Measurements from ENCODE around the gene PDAP1. TPM values are rescaled to one million over a fixed set of nuclear protein-coding genes. Genes with fewer than 3 reads are reported as not detected.

The PDAP1 gene
- total and polyA plus RNA-seq, 4 donors: 11.6 to 83.6 (median 31.5) TPM

DNA sequence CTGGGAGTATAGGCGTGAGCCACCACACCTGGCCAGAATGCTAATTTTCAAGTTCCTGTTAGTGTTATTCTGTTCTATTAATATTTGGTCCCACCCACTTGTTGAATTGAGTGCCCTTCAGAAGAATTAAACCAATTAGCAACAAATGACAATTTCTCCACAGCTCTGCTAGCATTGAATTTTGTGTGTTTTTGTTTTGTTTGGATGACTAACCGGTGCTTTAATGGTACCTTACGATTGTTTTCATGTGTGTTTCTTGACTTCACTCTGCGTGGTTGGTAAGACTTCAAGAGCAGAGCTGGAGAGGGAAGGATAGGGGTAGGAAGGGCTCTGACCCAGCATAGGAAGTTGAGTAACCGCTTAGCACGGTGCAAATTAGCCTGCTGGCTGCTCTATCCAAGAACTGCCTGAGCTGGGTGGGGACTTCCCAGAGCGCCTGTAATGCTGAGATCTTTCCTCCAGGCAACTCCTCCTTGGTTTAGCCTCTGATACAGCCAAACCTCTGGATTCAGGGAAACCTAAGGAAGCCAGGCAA lies 29.3 kb downstream of the PDAP1 start:
- WGBS: 54% methylated on average over 7 of the region's 7 CpGs
- Histone ChIP-seq H3K9me3 (ENCODE audit: control insufficient read depth in 4 of 4, low read length in 3 of 4) (no peaks in the 10 kb centered on the region), H3K36me3 (ENCODE audit: control insufficient read depth in 4 of 4, insufficient read depth in 3 of 4, low read depth in 1 of 4, low read length in 3 of 4) (no peaks in the 10 kb centered on the region), H3K4me1 (ENCODE audit: control insufficient read depth in 4 of 4, insufficient read depth in 4 of 4, low read length in 3 of 4) (peaks cover 16 to 29% (median 20%) of the 10 kb centered on the region in 4 donors), H3K27ac (ENCODE audit: low read depth in 1 of 2, low read length in 2 of 2) (peak overlapping the region; percentile 53 to 71), H3K4me3 (ENCODE audit: low read depth in 1 of 3, low read length in 3 of 3) (no peak overlapping the region), H3K27me3 (ENCODE audit: control insufficient read depth in 4 of 4, insufficient read depth in 4 of 4, low read length in 3 of 4) (no peaks in the 10 kb centered on the region), H3K9ac (ENCODE audit: low read depth in 1 of 2, low read length in 2 of 2) (peak overlapping the region in 1 of 2 donors; percentile 15)
- TF ChIP-seq RXRA (IDR thresholded peaks at IDR 0.05) (peak in 1 of 2 donors; percentile 31), SP1 (IDR thresholded peaks at IDR 0.05) (peak; percentile 24), NR2F2 (IDR thresholded peaks at IDR 0.05) (peak; percentile 43), RAD21 (IDR thresholded peaks at IDR 0.05) (peak in 1 of 2 donors; percentile 18), GABPA (IDR thresholded peaks at IDR 0.05 in 1 of 2, conservative IDR thresholded peaks at IDR 0.05 in 1 of 2) (no peak)
- peak; percentile 54 for DNase-seq (ENCODE audit: low spot score)

- TF ChIP-seq HNF4G (IDR thresholded peaks at IDR 0.05) (no peak), RAD21 (IDR thresholded peaks at IDR 0.05) (peak in 1 of 2 donors; percentile 24), FOXA1 (IDR thresholded peaks at IDR 0.05) (no peak), JUND (IDR thresholded peaks at IDR 0.05) (no peak), FOXA2 (IDR thresholded peaks at IDR 0.05) (no peak), EGR1 (IDR thresholded peaks at IDR 0.05; ENCODE audit: low read depth in 2 of 2) (no peak), YY1 (IDR thresholded peaks at IDR 0.05) (no peak), GABPA (IDR thresholded peaks at IDR 0.05 in 1 of 2, conservative IDR thresholded peaks at IDR 0.05 in 1 of 2) (peak in 1 of 2 donors; percentile 29), HNF4A (conservative IDR thresholded peaks at IDR 0.05) (peak; percentile 8 to 12), SP1 (IDR thresholded peaks at IDR 0.05) (peak; percentile 36), CTCF (IDR thresholded peaks at IDR 0.05; ENCODE audit: low read depth, low read length, missing input control) (no peak)
- TF ChIP-seq, protein P1, sequence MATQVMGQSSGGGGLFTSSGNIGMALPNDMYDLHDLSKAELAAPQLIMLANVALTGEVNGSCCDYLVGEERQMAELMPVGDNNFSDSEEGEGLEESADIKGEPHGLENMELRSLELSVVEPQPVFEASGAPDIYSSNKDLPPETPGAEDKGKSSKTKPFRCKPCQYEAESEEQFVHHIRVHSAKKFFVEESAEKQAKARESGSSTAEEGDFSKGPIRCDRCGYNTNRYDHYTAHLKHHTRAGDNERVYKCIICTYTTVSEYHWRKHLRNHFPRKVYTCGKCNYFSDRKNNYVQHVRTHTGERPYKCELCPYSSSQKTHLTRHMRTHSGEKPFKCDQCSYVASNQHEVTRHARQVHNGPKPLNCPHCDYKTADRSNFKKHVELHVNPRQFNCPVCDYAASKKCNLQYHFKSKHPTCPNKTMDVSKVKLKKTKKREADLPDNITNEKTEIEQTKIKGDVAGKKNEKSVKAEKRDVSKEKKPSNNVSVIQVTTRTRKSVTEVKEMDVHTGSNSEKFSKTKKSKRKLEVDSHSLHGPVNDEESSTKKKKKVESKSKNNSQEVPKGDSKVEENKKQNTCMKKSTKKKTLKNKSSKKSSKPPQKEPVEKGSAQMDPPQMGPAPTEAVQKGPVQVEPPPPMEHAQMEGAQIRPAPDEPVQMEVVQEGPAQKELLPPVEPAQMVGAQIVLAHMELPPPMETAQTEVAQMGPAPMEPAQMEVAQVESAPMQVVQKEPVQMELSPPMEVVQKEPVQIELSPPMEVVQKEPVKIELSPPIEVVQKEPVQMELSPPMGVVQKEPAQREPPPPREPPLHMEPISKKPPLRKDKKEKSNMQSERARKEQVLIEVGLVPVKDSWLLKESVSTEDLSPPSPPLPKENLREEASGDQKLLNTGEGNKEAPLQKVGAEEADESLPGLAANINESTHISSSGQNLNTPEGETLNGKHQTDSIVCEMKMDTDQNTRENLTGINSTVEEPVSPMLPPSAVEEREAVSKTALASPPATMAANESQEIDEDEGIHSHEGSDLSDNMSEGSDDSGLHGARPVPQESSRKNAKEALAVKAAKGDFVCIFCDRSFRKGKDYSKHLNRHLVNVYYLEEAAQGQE (IDR thresholded peaks at IDR 0.05): no peak
- Histone ChIP-seq H3K9ac (ENCODE audit: low read depth in 1 of 2, low read length in 2 of 2) (no peak overlapping the region), H3K36me3 (ENCODE audit: control insufficient read depth in 4 of 4, insufficient read depth in 3 of 4, low read depth in 1 of 4, low read length in 3 of 4) (no peaks in the 10 kb centered on the region), H3K27ac (ENCODE audit: low read depth in 1 of 2, low read length in 2 of 2) (peak overlapping the region; percentile 85 to 90), H3K4me3 (ENCODE audit: low read depth in 1 of 3, low read length in 3 of 3) (peak overlapping the region; percentile 15 to 98 (median 54)), H3K27me3 (ENCODE audit: control insufficient read depth in 4 of 4, insufficient read depth in 4 of 4, low read length in 3 of 4) (no peaks in the 10 kb centered on the region), H3K9me3 (ENCODE audit: control insufficient read depth in 4 of 4, low read length in 3 of 4) (no peaks in the 10 kb centered on the region), H3K4me1 (ENCODE audit: control insufficient read depth in 4 of 4, insufficient read depth in 4 of 4, low read length in 3 of 4) (peaks cover 7 to 28% (median 16%) of the 10 kb centered on the region in 4 donors)
- WGBS: 4% methylated on average over 58 of the region's 58 CpGs
- DNase-seq (ENCODE audit: low spot score): peak; percentile 79
Measured at GRCh38 chr7:99375070-99375807, 33.2 kb downstream of the PDAP1 start.

Data from liver (tissue), 9 donors.